Osteoblast (primary cell): Measurements from ENCODE around the gene TMEM221. TPM values are rescaled to one million over a fixed set of nuclear protein-coding genes. Genes with fewer than 3 reads are reported as not detected.

ENCODE experiments used
- DNase-seq: peaks from one replicate; pipeline ENCODE4 v3.0.0; 2011; ENCODE audit warnings: low spot score, mixed read lengths; ENCODE audit not compliant: insufficient read length; ENCODE audit errors: missing footprints
- H2AFZ ChIP-seq: 2 replicates; pipeline ENCODE4 v1.6.0; 2011; ENCODE audit warnings: mild to moderate bottlenecking, low read length
- H3K27ac ChIP-seq: 2 replicates; pipeline ENCODE4 v1.5.1; 2011; ENCODE audit warnings: mild to moderate bottlenecking, low read depth, low read length, moderate library complexity
- H3K27me3 ChIP-seq: 2 replicates; pipeline ENCODE4 v1.6.0; 2012; ENCODE audit warnings: mild to moderate bottlenecking, control low read depth, inconsistent platforms, low read length, moderate library complexity; ENCODE audit not compliant: insufficient read depth
- H3K36me3 ChIP-seq: 2 replicates; pipeline ENCODE4 v1.5.1; 2011; ENCODE audit warnings: mild to moderate bottlenecking, low read length, control low read depth, moderate library complexity; ENCODE audit not compliant: insufficient read depth
- H3K4me1 ChIP-seq: 2 replicates; pipeline ENCODE4 v1.5.1; 2011; ENCODE audit warnings: mild to moderate bottlenecking, low read length, control low read depth, moderate library complexity; ENCODE audit not compliant: insufficient read depth
- H3K4me2 ChIP-seq: 2 replicates; pipeline ENCODE4 v1.6.0; 2011; ENCODE audit warnings: mild to moderate bottlenecking, low read length; ENCODE audit not compliant: insufficient read depth
- H3K4me3 ChIP-seq: fragments of 200-600 bp; sonication (generic); 3 replicates; pipeline ENCODE4 v1.5.1; 2012; ENCODE audit warnings: mild to moderate bottlenecking, low read length, inconsistent platforms; ENCODE audit not compliant: insufficient read depth
- H3K79me2 ChIP-seq: 2 replicates; pipeline ENCODE4 v1.6.0; 2012; ENCODE audit warnings: mild to moderate bottlenecking, low read length, control low read depth, inconsistent platforms; ENCODE audit not compliant: insufficient read depth
- H3K9me3 ChIP-seq: 2 replicates; pipeline ENCODE4 v1.5.1; 2011; ENCODE audit warnings: low read depth, low read length, control low read depth
- H4K20me1 ChIP-seq: 2 replicates; pipeline ENCODE4 v1.6.0; 2012; ENCODE audit warnings: mild to moderate bottlenecking, low read length, control low read depth; ENCODE audit not compliant: insufficient read depth
- CTCF ChIP-seq: IDR thresholded peaks from 2 replicates; pipeline ENCODE4 v1.5.1; 2011; ENCODE audit warnings: mild to moderate bottlenecking, low read depth, low read length, moderate library complexity; ENCODE audit errors: extremely low read depth
- total RNA-seq: library from RNA; depleted of rRNA; stranded (reverse); fragments of >200 nt; gene quantifications from 2 replicates; pipeline ENCODE4 v1.2.3, GENCODE V29; 2012

The TMEM221 gene
- total RNA-seq, 1 donor: not detected

GRCh38 chr19:17398902-17399527 is 49.5 kb downstream of the TMEM221 start:
- Histone ChIP-seq H2AFZ (no peak overlapping the region), H3K4me3 (no peak overlapping the region), H3K4me2 (no peak overlapping the region), H3K9me3 (no peaks in the 10 kb centered on the region), H3K36me3 (no peaks in the 10 kb centered on the region), H3K79me2 (no peaks in the 10 kb centered on the region), H4K20me1 (no peaks in the 10 kb centered on the region), H3K4me1 (no peaks in the 10 kb centered on the region), H3K27ac (no peak overlapping the region), H3K27me3 (peaks cover 4% of the 10 kb centered on the region)
- DNase-seq: peak; percentile 58
- no peak for TF ChIP-seq CTCF

GRCh38 chr19:17394891-17395415 is 53.5 kb downstream of the TMEM221 start:
- TF ChIP-seq CTCF: peak; percentile 56

GRCh38 chr19:17393914-17394313 is 54.6 kb downstream of the TMEM221 start, which contains the start of gene CCDC194:
Gene CCDC194, minus strand, starts transcription at chr19:17394196. Its CDS starts 38 bp downstream, at chr19:17394158.
- peak; percentile 85 for DNase-seq
- Histone ChIP-seq H3K4me1 (peaks cover 9% of the 10 kb centered on the region), H2AFZ (peak within 1 kb of the TSS; percentile 3), H3K4me2 (peak within 1 kb of the TSS; percentile 15), H3K4me3 (no peak within 1 kb of the TSS), H3K79me2 (no peaks in the 10 kb centered on the region), H3K27ac (no peak within 1 kb of the TSS), H4K20me1 (no peaks in the 10 kb centered on the region), H3K27me3 (peaks cover 21% of the 10 kb centered on the region), H3K36me3 (no peaks in the 10 kb centered on the region), H3K9me3 (no peaks in the 10 kb centered on the region)
- no peak for TF ChIP-seq CTCF

More at GRCh38 chr19:17394891-17395415, 53.5 kb downstream of the TMEM221 start:
- no peak overlapping the region for H3K4me2 ChIP-seq
- H4K20me1 ChIP-seq: no peaks in the 10 kb centered on the region
- no peak overlapping the region for H3K27ac ChIP-seq
- no peaks in the 10 kb centered on the region for H3K79me2 ChIP-seq
- no peaks in the 10 kb centered on the region for H3K36me3 ChIP-seq
- DNase-seq: peak; percentile 98
- H3K27me3 ChIP-seq: peaks cover 19% of the 10 kb centered on the region
- no peaks in the 10 kb centered on the region for H3K9me3 ChIP-seq
- H2AFZ ChIP-seq: peak overlapping the region; percentile 3
- peaks cover 9% of the 10 kb centered on the region for H3K4me1 ChIP-seq
- H3K4me3 ChIP-seq: no peak overlapping the region

GRCh38 chr19:17393002-17393401 is 55.5 kb downstream of the TMEM221 start:
- H3K4me3 ChIP-seq: no peak overlapping the region
- no peaks in the 10 kb centered on the region for H3K9me3 ChIP-seq
- H3K27ac ChIP-seq: no peak overlapping the region
- H3K4me2 ChIP-seq: no peak overlapping the region
- peaks cover 9% of the 10 kb centered on the region for H3K4me1 ChIP-seq
- no peaks in the 10 kb centered on the region for H4K20me1 ChIP-seq
- TF ChIP-seq CTCF: no peak
- no peak overlapping the region for H2AFZ ChIP-seq
- H3K27me3 ChIP-seq: peaks cover 21% of the 10 kb centered on the region
- peak; percentile 85 for DNase-seq
- no peaks in the 10 kb centered on the region for H3K79me2 ChIP-seq
- H3K36me3 ChIP-seq: no peaks in the 10 kb centered on the region
